ENCODE results near the gene TRIM14.
"Not testable (repeated sequence)": the region's sequence is repeated elsewhere in the genome, so short reads cannot be mapped to it uniquely, and the experiment has no call there.

TRIM14 gene

GRCh38 chr9:98096091-98096490, 22.9 kb downstream of the TRIM14 start:
- Histone ChIP-seq H3K27ac (no peak overlapping the region), H3K36me3 (ENCODE audit: insufficient read depth, low read length) (no peaks in the 10 kb centered on the region)
- TF ChIP-seq POLR2AphosphoS5 (IDR thresholded peaks at IDR 0.05; ENCODE audit: borderline replicate concordance, low read depth, low read length): no peak
- no peak for TF ChIP-seq FOXP2 (optimal IDR thresholded peaks at IDR 0.05; ENCODE audit: control extremely low read depth, extremely low read length, insufficient read depth)

GRCh38 chr9:98095401-98095800, 23.6 kb downstream of the TRIM14 start:
- TF ChIP-seq EZH2 (IDR thresholded peaks at IDR 0.05) (no peak), FOXP2 (optimal IDR thresholded peaks at IDR 0.05; ENCODE audit: control extremely low read depth, extremely low read length, insufficient read depth) (no peak), POLR2AphosphoS5 (IDR thresholded peaks at IDR 0.05; ENCODE audit: borderline replicate concordance, low read depth, low read length) (no peak)
- DNase-seq (ENCODE audit: low read depth, low spot score): no peak
- Histone ChIP-seq H3K27ac (no peak overlapping the region), H3K9ac (ENCODE audit: insufficient read length) (no peak overlapping the region), H3K9me3 (ENCODE audit: low read depth, low read length) (no peaks in the 10 kb centered on the region), H3K4me3 (no peak overlapping the region), H3K36me3 (ENCODE audit: insufficient read depth, low read length) (no peaks in the 10 kb centered on the region)

More at GRCh38 chr9:98096091-98096490, 22.9 kb downstream of the TRIM14 start:
- Histone ChIP-seq H3K9ac (ENCODE audit: insufficient read length) (no peak overlapping the region), H3K4me3 (no peak overlapping the region), H3K9me3 (ENCODE audit: low read depth, low read length) (no peaks in the 10 kb centered on the region)
- DNase-seq (ENCODE audit: low read depth, low spot score): no peak

- no peak for DNase-seq (ENCODE audit: low read depth, low spot score)
- TF ChIP-seq FOXP2 (optimal IDR thresholded peaks at IDR 0.05; ENCODE audit: control extremely low read depth, extremely low read length, insufficient read depth): no peak
- no peak for TF ChIP-seq EZH2 (IDR thresholded peaks at IDR 0.05)
- no peak for TF ChIP-seq POLR2AphosphoS5 (IDR thresholded peaks at IDR 0.05; ENCODE audit: borderline replicate concordance, low read depth, low read length)
These were observed 24.2 kb downstream of the TRIM14 start for GRCh38 chr9:98094851-98095250.

GRCh38 chr9:98094316-98094715, 24.7 kb downstream of the TRIM14 start:
- H3K36me3 ChIP-seq (ENCODE audit: insufficient read depth, low read length): no peaks in the 10 kb centered on the region
- no peaks in the 10 kb centered on the region for H3K9me3 ChIP-seq (ENCODE audit: low read depth, low read length)
- DNase-seq (ENCODE audit: low read depth, low spot score): no peak
- no peak overlapping the region for H3K27ac ChIP-seq
- H3K4me3 ChIP-seq: no peak overlapping the region
- TF ChIP-seq EZH2 (IDR thresholded peaks at IDR 0.05) (no peak), POLR2AphosphoS5 (IDR thresholded peaks at IDR 0.05; ENCODE audit: borderline replicate concordance, low read depth, low read length) (no peak), FOXP2 (optimal IDR thresholded peaks at IDR 0.05; ENCODE audit: control extremely low read depth, extremely low read length, insufficient read depth) (no peak)
- no peak overlapping the region for H3K9ac ChIP-seq (ENCODE audit: insufficient read length)

More at GRCh38 chr9:98094851-98095250, 24.2 kb downstream of the TRIM14 start:
- Histone ChIP-seq H3K9me3 (ENCODE audit: low read depth, low read length) (no peaks in the 10 kb centered on the region), H3K27ac (no peak overlapping the region), H3K9ac (ENCODE audit: insufficient read length) (no peak overlapping the region), H3K36me3 (ENCODE audit: insufficient read depth, low read length) (no peaks in the 10 kb centered on the region), H3K4me3 (no peak overlapping the region)

GRCh38 chr9:98092613-98092931, 26.4 kb downstream of the TRIM14 start:
- Histone ChIP-seq H3K36me3 (ENCODE audit: insufficient read depth, low read length) (no peaks in the 10 kb centered on the region), H3K9me3 (ENCODE audit: low read depth, low read length) (no peaks in the 10 kb centered on the region), H3K9ac (ENCODE audit: insufficient read length) (no peak overlapping the region), H3K27ac (no peak overlapping the region), H3K4me3 (no peak overlapping the region)
- TF ChIP-seq EZH2 (IDR thresholded peaks at IDR 0.05) (no peak), POLR2AphosphoS5 (IDR thresholded peaks at IDR 0.05; ENCODE audit: borderline replicate concordance, low read depth, low read length) (no peak), FOXP2 (optimal IDR thresholded peaks at IDR 0.05; ENCODE audit: control extremely low read depth, extremely low read length, insufficient read depth) (no peak)
- DNase-seq (ENCODE audit: low read depth, low spot score): no peak

- H3K36me3 ChIP-seq (ENCODE audit: insufficient read depth, low read length): no peaks in the 10 kb centered on the region
- no peak overlapping the region for H3K27ac ChIP-seq
- DNase-seq (ENCODE audit: low read depth, low spot score): no peak
- H3K9ac ChIP-seq (ENCODE audit: insufficient read length): no peak overlapping the region
- no peak for TF ChIP-seq FOXP2 (optimal IDR thresholded peaks at IDR 0.05; ENCODE audit: control extremely low read depth, extremely low read length, insufficient read depth)
- no peak for TF ChIP-seq EZH2 (IDR thresholded peaks at IDR 0.05)
- TF ChIP-seq POLR2AphosphoS5 (IDR thresholded peaks at IDR 0.05; ENCODE audit: borderline replicate concordance, low read depth, low read length): no peak
- no peak overlapping the region for H3K4me3 ChIP-seq
- H3K9me3 ChIP-seq (ENCODE audit: low read depth, low read length): no peaks in the 10 kb centered on the region
These were observed 27.0 kb downstream of the TRIM14 start for GRCh38 chr9:98091735-98092612.

- not testable (repeated sequence) for DNase-seq (ENCODE audit: low read depth, low spot score); H3K9ac ChIP-seq (ENCODE audit: insufficient read length); H3K9me3 ChIP-seq (ENCODE audit: low read depth, low read length); H3K27ac ChIP-seq; H3K4me3 ChIP-seq; H3K36me3 ChIP-seq (ENCODE audit: insufficient read depth, low read length)
These were observed 28.3 kb downstream of the TRIM14 start for GRCh38 chr9:98090674-98091073.

- no peak for DNase-seq (ENCODE audit: low read depth, low spot score)
- Histone ChIP-seq H3K36me3 (ENCODE audit: insufficient read depth, low read length) (no peaks in the 10 kb centered on the region), H3K9me3 (ENCODE audit: low read depth, low read length) (no peaks in the 10 kb centered on the region), H3K9ac (ENCODE audit: insufficient read length) (no peak overlapping the region), H3K4me3 (no peak overlapping the region), H3K27ac (no peak overlapping the region)
- TF ChIP-seq FOXP2 (optimal IDR thresholded peaks at IDR 0.05; ENCODE audit: control extremely low read depth, extremely low read length, insufficient read depth) (no peak), EZH2 (IDR thresholded peaks at IDR 0.05) (no peak), POLR2AphosphoS5 (IDR thresholded peaks at IDR 0.05; ENCODE audit: borderline replicate concordance, low read depth, low read length) (no peak)
These were observed 31.3 kb downstream of the TRIM14 start for GRCh38 chr9:98087420-98088354.
